GM19238 (cell line): ENCODE measurements around the gene MYLK2.

Experiments
- DNase-seq: peaks from one replicate; pipeline ENCODE4 v3.0.0; 2011; ENCODE audit warnings: low spot score; ENCODE audit not compliant: insufficient read length

The MYLK2 gene

GRCh38 chr20:31835554-31835953 is 16.4 kb downstream of the MYLK2 start:
- DNase-seq = no peak

DNA sequence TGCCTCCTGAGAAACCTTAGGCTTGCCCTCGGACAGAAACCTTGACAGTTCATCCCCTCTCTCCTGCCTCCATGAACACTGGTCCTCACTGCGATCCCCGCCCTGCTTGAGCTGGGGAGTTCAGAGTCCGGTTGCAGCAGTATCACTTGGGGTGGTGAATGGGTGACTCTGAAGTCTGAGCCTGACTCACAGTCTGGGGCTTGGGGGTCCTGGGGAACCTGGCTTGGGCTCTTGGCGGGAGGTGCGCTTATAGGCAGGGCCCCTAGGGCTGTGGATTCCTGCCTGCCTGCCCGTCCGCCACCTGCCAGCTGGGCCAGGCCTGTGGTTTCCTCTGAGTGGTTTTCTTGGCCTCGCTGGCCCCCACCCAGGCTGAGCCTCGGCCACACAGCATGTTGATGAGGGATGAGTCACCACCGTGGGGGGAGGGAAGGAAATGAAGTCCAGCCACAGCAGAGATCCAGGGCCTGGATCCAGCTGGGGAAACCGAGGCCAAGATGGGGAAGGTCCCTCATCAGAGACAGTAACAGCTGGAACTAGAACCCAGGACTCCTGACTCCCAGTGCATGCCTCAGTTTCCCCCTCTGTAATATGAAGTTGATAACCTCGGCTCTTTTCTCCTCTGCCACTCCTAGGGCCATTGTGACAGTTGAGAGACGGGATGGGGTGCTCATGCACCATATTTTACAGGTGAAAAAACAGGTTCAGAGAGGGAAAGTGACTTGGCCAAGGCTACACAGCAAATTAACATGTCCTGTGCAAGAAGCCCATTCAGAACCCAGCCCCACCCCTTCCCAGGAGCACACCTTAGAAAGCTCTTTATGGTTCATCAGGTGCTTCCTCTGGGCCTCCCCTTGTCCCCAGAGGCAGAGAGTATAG is 17.1 kb downstream of the MYLK2 start:
- peak; percentile 54 for DNase-seq

DNA sequence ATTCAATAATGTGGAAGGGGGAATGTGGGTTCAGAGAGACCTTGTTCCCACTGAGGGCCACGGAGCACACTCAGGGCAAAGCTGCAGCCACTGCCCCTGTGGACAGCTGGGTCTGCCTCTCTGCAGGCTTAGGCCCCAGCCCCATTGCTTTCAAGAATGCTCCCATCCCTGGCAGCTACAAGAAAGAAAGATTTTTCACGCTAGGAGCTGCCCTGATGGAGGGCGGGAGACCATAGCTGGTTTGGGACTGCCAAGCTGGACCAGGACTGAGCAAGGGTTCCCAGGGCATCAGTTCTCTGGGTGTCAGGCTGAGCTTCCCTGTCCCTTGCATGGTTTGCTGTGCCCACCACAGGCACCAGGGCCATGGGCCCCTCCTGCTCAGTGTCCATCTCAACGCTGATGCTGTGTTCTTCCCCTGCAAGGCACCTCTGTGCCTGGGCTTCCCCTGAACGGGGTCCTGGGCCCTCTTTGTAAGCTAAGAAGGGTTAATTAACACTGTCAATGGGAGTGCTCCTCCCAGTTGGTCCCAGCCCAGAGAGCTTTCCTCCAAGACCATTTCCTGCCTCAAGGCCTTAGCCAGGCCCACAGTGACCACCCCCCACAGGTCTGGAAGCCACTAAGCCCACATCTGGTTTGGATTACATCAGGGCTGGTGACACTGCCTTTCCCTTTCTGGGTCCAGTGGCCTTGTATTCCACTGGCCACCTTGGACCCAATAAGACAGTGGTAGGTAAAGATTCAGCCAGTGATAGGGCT is 17.9 kb downstream of the MYLK2 start:
- no peak for DNase-seq

GRCh38 chr20:31837896-31838397 is 18.8 kb downstream of the MYLK2 start:
- no peak for DNase-seq

DNA sequence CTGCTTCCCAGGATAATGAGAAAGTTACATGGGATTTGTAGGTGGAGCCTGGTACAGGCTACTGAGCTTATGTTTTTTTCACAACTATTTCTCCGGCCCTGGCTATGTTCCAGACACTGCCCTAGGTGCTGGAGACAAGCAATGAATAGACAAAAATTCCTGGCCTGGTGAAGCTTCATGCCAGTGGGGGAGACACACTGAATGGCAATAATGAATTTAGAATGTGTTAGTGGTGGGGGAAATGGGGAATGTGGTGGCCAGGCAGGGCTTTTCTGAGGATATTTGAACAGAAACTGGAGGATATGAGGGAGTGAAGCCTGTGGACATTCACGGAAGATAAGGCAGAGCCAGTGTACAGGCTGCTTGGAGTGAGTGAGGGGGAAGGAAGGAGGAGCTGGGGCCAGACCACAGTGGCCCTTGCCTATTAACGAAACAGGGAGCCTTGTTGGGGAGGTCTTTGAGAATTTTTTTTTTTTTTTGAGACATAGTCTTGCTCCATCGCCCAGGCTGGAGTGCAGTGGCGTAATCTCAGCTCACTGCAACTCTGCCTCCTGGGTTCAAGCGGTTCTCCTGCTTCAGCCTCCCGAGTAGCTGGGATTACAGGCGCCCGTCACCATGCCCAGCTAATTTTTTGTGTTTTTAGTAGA is 19.6 kb downstream of the MYLK2 start:
- DNase-seq = no peak

DNA sequence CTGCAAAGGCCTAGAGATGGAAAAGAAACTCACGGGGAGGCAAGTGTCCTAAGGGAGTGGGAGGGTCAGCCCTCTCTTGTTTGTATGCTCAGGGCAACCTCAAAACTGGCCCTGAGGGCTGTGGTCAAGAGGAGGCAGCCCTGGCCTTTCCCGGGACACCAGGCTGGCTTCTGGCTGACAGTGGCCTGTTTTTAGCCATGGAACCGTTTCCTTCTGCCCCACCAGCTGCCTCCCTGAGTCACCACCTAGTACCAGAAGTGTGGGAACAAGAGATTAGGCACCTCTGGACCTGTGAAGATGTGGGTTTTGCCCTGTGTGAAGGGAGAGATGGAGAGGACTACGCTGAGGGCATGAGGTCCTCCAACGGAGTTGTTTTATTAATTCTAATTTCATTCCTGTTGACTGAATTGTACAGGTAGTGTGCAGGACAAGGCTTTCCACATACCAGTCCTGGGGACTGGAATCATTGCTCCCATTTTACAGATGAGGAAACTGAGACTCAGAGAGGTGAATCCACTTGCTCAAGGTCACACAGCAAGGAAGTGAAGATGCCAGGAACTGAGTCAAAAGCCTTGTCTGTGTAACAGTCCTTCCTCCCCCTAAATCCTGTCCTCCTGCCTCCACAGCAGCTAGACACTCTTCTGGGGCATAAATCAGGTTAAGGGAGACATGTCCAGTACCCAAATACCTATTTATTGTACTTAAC is 20.8 kb downstream of the MYLK2 start:
- no peak for DNase-seq

- no peak for DNase-seq
Measured at GRCh38 chr20:31840906-31841816, 22.0 kb downstream of the MYLK2 start.

DNA sequence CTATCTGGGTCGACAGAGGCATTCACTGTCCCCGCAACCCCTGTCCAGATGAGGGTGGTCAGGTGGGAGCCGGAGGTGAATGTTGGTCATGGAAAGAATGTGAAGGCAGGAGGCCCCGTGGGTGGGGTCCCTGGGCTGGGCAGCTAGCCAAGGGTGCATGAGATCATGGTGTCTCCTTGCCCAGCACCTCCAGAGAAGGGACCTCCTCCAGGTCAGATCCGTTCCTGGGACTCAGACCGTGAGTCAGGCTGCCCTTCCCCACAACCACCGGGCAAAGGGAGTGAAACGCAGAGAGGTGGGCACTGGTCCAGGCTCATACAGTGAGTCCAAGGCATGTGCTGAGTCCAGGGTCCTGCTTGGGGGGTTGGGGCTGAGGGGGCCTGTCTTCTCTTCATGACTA is 22.8 kb downstream of the MYLK2 start:
- DNase-seq = no peak

DNA sequence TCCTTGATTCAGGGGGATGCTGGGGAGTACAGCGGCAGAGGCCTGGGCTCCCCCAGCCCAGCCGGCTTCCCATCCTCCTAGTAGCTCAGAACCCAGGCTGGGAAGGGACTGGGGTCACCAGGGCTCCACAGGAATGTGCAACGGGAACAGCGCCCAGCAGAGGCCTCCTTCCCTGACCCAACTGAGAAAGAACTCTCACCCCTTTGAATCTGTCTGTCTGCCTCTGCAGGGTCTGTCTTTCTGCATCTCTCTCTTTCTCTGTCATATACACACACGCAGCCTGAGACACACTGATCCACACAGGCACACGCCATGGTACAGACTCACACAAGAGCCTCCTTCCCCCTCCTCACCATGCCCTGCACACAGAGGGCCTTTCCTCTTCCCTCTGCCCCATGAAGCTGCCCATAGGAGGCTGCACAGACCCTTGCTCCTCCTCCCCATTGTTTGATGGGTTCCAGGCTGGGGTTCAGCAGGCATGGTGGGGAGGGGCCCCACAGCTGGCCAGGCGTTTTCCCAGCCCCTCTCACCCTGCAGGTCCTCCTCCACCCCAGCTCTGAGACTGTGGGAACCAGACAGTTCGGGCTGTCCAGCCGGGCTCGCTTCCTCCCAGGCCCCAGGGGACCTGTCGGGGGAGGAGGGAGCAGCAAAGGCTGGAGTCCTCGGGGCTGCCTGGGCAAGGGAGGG is 23.5 kb downstream of the MYLK2 start:
- DNase-seq = no peak

DNA sequence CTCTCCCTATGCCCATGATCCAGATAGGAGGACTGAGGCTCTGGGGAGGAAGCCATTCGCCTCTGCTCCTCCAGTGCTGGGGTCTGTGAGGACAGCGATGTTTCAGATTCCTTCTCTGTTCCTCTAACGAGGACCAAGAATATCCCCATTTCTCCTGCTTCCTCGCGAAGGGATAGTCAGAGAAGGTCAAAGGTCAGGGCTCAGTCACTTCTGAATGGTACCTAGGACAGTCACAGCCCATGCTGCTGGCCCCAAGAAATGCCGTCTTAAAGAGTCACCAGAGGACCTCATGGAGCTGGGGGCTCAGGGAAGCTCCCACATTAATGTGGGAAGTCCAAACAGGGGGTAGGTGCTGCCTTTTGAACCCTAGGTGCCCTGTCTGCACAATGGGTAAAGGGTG is 24.1 kb downstream of the MYLK2 start:
- DNase-seq = no peak

GRCh38 chr20:31843881-31844280 is 24.7 kb downstream of the MYLK2 start:
- DNase-seq = no peak

DNA sequence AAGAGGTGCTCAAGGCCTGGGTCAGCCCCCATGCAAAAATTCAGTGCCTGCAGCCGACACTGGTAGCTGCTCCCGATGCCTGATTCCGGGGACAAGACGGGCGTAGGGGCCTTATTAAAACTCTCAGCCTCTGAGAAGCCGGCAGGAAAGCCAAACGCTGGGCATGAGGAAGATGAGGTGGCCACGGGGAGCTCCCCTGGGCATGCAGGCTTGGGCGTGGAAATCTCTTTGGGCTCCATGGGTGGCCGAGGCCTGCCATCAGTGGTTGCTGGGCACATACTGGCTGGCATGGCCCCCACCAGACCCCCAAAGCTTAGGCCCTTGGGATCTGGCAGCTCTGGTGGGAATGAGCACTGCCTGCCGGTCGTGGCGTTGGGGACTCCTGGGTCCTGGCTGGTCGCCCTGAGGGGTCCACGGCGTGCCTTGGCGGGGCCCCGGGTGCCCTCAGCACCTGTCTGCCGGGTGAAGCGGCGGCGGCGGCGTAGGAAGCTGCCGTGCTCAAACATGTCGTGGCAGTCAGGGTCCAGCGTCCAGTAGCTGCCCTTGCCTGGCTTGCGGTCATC is 25.7 kb downstream of the MYLK2 start:
- no peak for DNase-seq

- DNase-seq = no peak
Measured at GRCh38 chr20:31845300-31845863, 26.2 kb downstream of the MYLK2 start, which contains the start of gene FOXS1. Gene FOXS1, minus strand, starts transcription at chr20:31845604. Its CDS starts 62 bp downstream, at chr20:31845542.

DNA sequence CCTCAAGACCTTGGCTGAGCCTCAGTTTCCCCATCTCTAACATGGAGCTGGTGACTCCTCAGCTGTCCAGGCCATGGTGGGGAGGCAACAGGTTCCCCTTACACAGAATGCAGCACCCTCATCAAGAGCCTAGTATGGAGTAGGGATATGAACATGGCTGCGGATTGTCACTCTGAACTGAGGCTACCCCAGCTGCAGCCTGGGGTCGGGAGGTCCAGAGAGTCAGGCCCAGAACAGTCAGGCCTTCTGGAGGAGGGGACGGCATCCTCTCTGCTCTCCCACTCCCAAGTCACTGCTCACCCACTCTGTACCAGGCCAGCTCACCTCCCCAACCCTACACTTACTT is 27.6 kb downstream of the MYLK2 start:
- DNase-seq = no peak

- no peak for DNase-seq
Measured at GRCh38 chr20:31848088-31848999, 29.2 kb downstream of the MYLK2 start.

GRCh38 chr20:31849306-31849930 is 30.3 kb downstream of the MYLK2 start:
- no peak for DNase-seq

GRCh38 chr20:31851240-31851955 is 32.2 kb downstream of the MYLK2 start:
- no peak for DNase-seq
